ENCODE measurements around the gene PSMD6.
A peak's percentile ranks its signal among the peaks of the same experiment; 100 is the strongest.

The PSMD6 gene

DNA sequence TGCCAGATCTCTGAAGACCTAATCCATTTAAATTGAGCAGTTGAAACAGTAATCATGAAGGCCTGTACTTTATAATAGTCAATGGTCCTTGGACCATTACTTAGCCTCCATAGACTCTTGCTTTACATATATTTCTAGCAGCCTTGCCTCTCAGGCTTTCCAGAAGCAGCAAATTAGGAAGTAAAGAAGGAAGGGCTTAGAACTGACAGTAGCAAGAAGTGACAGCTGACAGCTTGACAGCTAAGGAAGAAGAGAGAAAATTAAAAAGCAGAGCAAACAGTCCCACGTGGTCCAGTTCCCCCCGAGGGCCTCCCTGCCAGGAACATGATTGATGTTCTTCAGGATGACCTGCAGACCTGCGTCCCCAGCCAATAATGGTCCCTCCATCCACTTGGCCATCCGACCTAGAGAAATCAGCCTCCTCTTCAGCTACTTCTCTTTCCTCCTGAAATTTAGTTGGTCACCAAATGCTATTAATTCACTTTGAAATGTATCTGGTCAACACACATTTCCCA lies 15.0 kb upstream of the PSMD6 start:
- DNase-seq (ENCODE audit: low read depth, low spot score), result no peak

DNA sequence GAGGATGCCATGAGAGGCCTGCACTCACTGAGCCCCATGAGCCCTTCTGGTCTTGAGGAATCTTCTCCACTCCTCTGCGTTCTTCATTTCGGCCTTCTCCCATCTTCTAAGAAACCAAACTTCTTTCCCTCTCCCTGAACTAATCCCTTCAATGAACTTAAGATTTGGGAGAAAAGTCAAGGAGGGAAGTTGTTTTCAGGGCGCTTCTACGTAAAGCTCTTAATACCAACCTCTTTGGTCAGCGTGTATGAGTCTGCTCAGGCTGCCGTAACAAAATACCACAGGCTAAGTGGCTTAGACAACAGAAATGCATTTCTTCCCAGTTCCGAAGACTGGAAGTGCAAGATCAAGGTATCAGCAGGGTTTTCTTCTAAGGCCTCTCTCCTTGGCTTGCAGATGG lies 13.8 kb upstream of the PSMD6 start:
- no peak overlapping the region for H3K4me3 ChIP-seq (ENCODE audit: low read depth, low read length)
- in situ Hi-C loops (cut with HindIII; ENCODE audit: low sequenced_read_pairs), result loop anchor here (25.0 kb wide), 1 partner anchor 425 kb away; no protein-coding TSS in a partner anchor
- TF ChIP-seq, protein P1, sequence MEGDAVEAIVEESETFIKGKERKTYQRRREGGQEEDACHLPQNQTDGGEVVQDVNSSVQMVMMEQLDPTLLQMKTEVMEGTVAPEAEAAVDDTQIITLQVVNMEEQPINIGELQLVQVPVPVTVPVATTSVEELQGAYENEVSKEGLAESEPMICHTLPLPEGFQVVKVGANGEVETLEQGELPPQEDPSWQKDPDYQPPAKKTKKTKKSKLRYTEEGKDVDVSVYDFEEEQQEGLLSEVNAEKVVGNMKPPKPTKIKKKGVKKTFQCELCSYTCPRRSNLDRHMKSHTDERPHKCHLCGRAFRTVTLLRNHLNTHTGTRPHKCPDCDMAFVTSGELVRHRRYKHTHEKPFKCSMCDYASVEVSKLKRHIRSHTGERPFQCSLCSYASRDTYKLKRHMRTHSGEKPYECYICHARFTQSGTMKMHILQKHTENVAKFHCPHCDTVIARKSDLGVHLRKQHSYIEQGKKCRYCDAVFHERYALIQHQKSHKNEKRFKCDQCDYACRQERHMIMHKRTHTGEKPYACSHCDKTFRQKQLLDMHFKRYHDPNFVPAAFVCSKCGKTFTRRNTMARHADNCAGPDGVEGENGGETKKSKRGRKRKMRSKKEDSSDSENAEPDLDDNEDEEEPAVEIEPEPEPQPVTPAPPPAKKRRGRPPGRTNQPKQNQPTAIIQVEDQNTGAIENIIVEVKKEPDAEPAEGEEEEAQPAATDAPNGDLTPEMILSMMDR (IDR thresholded peaks at IDR 0.05; ENCODE audit: low read depth, low read length), result no peak
- no peak for DNase-seq (ENCODE audit: low read depth, low spot score)

More for the DNA sequence above, 15.0 kb upstream of the PSMD6 start:
- H3K4me3 ChIP-seq (ENCODE audit: low read depth, low read length), result no peak overlapping the region
- in situ Hi-C loops (cut with HindIII; ENCODE audit: low sequenced_read_pairs), result loop anchor here (25.0 kb wide), 1 partner anchor 424 kb away; no protein-coding TSS in a partner anchor
- TF ChIP-seq, protein P1 (IDR thresholded peaks at IDR 0.05; ENCODE audit: low read depth, low read length), result no peak

DNA sequence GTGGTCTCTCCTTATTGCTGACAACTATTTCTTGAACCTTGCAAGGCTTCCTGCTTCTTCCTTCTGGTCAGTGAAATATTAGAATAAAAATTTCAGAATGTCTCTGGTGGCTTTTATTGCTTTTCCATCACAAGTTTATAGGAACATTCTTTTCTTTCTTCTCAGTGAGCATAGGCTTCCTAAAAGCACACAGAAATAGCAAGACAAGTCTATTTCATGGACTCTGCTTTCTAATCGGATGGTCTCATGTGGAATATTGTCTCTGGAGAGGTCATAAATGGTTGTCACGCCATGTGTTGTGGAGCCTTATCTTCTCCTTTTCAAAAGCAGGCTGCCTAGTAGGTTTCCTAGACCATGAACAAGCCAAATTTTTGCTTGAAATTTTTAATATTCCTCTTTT lies 9.8 kb upstream of the PSMD6 start:
- TF ChIP-seq, protein P1 (IDR thresholded peaks at IDR 0.05; ENCODE audit: low read depth, low read length), result no peak
- in situ Hi-C loops (cut with HindIII; ENCODE audit: low sequenced_read_pairs), result loop anchor here (25.0 kb wide), 1 partner anchor 429 kb away; no protein-coding TSS in a partner anchor
- no peak for DNase-seq (ENCODE audit: low read depth, low spot score)
- no peak overlapping the region for H3K4me3 ChIP-seq (ENCODE audit: low read depth, low read length)

DNA sequence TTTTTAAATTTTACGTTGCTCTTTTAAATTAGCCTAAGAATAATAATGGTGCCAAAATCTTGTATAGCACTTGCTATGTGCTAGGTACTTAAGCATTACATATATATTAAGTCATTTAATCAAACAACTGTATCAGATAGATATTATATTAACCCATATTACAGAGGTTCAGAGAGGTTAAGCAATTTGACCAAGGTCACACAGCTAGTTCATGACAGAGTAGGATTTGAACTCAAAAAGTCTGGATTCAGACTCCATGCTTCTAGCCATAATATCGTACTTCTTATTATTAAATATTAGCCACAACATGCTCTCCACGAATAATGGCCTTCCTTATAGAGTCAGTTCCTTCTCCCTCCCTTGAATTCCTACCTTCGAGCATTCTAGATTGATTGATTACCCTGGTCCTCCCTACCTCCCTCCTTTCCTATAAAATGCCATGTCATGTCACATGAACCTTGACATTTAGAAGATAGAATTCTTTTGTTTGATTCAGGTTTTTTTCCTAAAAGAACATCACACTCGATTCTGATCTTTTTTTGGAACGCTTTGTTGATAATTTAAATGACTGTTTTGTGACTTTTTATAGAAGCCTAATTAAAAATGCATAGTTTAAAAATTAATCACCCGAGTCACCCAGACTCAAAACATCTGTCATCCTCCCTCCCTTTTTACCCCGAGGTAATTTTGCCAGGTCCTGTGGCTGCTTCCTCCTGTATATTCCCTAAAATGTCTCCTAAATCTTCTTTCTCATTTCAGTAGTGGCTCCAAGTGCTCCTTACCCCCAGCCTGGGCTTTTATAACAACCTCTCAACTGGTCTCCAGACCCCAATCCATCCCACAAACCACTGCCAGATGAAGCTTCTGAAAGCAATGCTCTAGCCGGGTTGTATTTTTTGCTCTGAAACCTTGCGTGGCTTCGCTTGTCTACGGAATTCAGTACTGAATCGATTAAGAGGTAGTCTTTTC lies 8.5 kb upstream of the PSMD6 start:
- no peak for DNase-seq (ENCODE audit: low read depth, low spot score)
- TF ChIP-seq, protein P1 (IDR thresholded peaks at IDR 0.05; ENCODE audit: low read depth, low read length), result no peak
- H3K4me3 ChIP-seq (ENCODE audit: low read depth, low read length), result no peak overlapping the region
- in situ Hi-C loops (cut with HindIII; ENCODE audit: low sequenced_read_pairs), result loop anchor here (25.0 kb wide), 1 partner anchor 430 kb away; no protein-coding TSS in a partner anchor

DNA sequence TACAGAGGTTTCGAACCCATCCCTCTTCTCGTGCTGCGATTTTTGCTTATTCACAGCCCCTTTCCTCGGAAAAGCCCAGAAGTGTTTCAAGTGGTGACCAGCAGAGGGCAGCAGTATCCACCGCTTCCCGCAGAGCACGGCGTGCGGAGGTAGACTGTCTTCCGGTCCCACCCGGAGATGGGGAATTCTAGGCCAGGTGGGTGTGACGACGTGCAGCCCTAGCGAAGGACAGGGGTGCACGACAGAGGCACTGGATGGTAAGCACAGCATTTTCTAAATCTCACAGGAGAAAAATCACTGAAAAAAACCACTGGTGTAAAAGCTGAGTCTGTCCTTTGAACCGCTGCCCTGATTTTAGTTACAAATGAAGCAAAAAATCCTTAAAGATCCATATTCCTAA lies 7.4 kb upstream of the PSMD6 start:
- TF ChIP-seq, protein P1 (IDR thresholded peaks at IDR 0.05; ENCODE audit: low read depth, low read length), result peak; percentile 76
- in situ Hi-C loops (cut with HindIII; ENCODE audit: low sequenced_read_pairs), result loop anchor here (25.0 kb wide), 1 partner anchor 432 kb away; no protein-coding TSS in a partner anchor
- peak overlapping the region; percentile 28 for H3K4me3 ChIP-seq (ENCODE audit: low read depth, low read length)
- peak; percentile 54 for DNase-seq (ENCODE audit: low read depth, low spot score)

DNA sequence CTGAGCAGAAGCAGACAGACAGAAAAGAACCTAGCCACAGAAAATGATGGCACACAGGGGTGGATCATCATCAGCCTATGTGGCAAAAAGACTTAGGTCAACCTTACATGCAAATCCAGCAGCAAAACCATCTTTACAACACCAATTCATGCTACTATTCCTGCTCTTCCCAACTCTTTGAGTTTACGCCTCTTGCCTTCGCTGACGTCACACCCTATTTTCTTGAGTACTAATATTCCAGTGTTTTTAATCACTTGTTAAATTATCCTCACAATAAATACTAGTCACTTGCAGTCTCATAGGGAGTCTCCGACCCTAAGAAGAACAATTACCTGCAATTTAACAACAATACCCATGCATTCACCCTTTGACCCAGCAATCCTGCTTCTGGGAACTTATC lies 6.0 kb upstream of the PSMD6 start:
- TF ChIP-seq, protein P1 (IDR thresholded peaks at IDR 0.05; ENCODE audit: low read depth, low read length), result no peak
- DNase-seq (ENCODE audit: low read depth, low spot score), result no peak
- H3K4me3 ChIP-seq (ENCODE audit: low read depth, low read length), result no peak overlapping the region
- in situ Hi-C loops (cut with HindIII; ENCODE audit: low sequenced_read_pairs), result loop anchor here (25.0 kb wide), 1 partner anchor 433 kb away; no protein-coding TSS in a partner anchor

Measured in astrocyte of the spinal cord (primary cell).